GM21367 (cell line): Measurements from ENCODE around the gene SLC7A14.

Source experiments
- ATAC-seq: cut with Tn5 transposase; IDR thresholded peaks from one replicate; pipeline ENCODE4 v1.9.1; 2021; ENCODE audit not compliant: unreplicated experiment

SLC7A14 gene

DNA sequence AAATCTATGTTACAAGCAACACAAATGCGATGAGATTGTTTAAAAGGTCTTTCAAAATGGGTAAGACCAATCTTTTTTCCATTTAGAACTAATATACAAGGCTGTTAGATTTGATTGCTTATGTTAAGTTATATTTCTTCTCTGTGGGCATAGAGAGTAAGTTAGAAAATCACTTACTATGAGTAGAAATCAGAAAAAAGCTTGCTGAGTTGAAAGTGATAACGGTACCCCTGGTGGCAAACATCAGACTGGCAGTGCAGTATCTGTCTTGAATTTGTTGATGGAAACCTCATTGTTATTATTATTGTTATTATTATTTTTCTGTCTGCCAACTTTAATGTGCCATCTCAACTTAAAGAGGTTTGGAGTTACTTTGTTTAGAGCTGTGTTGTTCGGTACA is 154.8 kb downstream of the SLC7A14 start:
- no peak for ATAC-seq

DNA sequence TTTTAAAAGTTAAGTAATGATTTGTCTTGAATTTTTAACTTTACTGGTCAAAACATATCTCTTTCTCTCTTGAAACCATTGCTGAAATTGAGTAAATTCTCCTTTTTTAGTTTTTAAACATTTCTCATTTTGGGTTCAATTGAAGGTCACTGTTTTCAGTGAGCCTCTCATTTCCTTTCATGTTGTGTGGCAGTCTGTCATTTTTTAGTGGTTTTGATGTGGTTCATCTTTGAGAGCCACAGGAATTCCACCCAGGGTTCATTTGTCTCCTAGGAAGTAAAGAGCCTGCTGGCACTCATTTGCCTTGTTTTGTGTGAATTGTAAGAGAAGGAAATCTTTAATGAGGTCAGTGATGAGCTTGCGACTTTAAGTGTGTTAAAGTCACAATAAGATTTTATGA is 156.8 kb downstream of the SLC7A14 start:
- ATAC-seq, result no peak

DNA sequence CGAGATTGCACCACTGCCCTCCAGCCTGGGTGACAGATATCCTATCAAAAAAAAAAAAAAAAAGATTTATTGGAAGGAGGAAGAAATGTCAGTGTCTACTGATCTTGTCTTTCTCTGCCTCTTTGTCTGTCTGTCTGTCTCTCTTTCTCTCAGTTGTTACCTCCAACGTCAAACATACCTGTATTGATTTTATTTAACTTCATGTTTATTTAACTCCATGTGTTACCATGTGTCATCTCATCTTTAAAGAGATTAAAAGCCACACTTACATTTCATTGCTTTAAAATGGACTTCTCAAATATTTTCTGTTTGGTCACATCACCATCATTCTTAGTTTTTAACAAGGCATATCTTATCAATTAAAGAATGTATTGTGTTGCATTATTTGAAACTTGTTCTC is 157.8 kb downstream of the SLC7A14 start:
- ATAC-seq, result no peak

DNA sequence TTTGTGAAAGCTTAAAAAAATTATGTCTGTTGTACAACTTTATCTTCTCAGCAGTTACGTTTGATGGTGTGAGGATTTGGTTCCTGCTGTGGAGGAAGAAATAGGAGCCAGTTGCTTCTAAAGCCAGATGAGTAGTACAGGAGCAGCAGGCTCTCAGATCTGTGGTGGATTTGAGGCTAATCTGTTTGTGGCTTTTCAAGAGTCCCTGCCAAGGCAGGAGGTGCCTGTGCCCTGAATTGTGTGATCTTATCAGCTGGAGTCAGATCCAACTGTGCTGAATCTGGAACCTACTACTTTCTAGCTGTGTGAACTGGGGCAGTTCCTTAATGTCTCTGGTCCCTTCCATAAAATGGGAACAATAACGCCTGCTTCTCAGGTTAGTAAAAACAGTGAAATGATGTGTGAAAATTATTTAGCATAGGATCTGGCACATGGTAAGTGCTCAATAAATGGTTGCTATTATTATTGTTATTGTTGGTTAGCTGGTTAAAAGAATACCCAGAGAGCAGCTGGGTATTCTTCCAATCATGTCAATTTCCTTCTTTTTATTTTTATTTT is 159.6 kb downstream of the SLC7A14 start:
- no peak for ATAC-seq

DNA sequence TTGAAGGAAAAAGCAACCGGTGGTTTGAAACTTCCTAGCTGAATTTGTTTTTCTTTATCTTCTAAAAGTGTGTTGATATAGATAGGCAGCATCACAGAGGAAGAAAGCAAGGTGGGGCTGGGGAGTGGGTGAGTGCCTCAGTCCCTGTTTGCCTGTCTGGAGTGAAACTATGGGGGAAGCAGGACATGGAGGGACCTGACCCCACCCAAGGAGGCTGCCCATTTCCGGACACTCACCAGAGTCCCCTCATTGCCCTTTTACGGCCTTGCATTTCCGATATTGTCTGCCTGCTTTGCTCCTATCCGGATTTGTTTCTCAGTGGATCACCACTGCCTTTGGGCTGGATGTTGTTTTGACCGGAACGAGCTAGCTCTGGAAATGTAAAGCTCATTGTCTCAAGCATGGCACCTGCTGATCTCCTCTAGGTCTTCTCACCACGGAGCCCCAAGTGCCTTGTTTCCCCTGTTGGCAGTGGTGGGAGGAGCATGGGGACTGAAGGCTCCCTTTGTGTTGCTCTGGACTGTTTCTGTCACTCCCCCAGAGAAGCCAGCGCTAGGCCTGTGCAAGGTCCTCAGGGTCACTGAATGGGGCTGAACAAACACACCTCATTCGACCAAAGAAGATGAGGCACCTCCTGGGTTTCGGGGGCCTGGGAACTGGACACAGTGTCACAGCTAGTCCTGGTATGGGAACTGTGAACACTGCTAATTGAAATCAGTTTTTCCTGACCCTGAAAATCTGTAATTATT is 160.2 kb downstream of the SLC7A14 start:
- no peak for ATAC-seq

DNA sequence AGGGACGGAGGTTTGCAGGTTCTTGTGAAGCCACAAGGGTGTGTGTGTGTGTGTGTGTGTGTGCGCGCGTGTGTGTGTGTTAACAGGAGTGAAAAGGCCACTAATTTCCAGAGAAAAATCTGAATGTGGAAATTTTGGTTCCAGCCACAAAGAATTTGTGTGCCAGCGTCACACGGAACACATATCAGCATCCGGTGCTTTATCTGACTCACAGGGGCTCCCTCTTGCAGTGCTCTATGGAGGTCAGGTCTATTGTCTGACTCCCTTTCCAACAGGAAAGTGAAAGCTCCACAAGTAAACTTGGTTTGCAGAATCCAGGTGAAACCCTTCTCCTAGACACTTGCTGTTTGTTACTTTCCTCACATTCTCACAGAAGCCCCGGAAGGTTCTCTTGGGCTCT is 161.0 kb downstream of the SLC7A14 start:
- no peak for ATAC-seq

DNA sequence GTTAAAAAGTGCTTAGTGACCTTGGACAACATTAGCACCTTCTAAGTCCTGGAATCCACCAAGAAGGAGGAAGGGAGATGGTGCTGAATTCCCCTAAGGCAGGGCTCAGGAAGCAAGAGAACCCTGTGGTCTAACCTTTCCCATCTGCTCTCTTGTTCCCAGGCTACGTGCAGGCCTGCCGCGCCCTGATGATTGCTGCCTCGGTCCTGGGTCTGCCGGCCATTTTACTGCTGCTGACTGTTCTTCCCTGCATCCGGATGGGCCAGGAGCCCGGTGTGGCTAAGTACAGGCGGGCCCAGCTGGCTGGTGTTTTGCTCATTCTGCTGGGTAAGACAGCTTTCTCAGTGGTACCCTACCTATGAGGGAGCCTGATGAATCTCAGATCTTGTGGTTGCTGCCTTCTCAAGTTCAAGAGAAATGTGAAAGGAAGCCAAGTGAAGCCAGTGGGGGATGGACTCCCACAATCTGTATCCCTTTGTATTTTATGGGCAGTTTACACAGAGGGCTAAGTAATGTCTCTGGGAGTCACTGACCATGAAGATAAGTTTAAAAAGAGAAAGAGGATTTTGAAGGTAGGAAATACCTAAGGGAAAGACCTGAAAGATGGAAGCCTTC is 162.8 kb downstream of the SLC7A14 start:
- ATAC-seq, result no peak

DNA sequence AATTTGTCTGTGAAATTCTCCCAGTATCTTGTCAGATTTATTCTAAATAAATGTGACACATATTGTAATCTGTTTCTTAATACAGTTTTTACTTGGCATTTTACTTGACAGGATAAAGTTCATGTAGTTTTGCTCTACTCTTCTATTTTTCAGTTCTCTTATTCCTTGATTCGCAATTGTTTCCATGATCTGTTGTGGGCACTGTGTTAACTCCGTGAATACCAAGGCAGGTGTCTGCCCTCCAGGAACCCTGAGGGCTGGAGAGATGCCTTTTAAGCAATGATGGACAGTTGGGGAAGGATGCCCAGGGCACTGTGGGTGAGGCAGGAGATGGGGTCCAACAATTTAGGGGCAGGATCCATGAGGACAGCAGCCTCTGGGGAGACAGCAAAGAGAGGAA is 164.1 kb downstream of the SLC7A14 start:
- no peak for ATAC-seq

DNA sequence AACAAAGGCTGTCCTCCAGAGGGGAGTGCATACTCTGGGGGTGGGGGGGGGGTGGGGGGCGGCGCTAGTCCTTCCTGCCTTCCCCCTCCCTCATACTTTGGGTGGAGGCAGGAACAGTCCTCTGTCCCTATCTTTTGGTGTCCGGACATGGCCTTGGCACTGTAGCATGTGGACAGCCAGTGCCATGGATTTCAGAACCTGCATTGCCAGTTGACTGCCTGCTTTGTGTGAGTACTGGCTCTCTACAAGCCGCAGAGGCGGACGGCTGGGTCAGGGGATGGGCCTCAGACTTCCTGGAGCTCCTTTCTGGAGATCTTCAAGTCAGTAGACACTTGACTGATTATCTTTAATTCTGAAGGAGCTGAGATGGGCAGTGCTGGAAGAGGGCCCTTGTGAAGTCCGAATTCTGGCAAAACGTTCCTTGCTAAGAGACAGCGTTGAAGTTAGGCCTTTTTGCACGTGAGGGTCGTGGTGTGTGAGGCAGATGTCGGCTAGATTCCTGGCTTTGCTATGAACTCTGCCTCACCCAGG is 164.7 kb downstream of the SLC7A14 start:
- no peak for ATAC-seq

DNA sequence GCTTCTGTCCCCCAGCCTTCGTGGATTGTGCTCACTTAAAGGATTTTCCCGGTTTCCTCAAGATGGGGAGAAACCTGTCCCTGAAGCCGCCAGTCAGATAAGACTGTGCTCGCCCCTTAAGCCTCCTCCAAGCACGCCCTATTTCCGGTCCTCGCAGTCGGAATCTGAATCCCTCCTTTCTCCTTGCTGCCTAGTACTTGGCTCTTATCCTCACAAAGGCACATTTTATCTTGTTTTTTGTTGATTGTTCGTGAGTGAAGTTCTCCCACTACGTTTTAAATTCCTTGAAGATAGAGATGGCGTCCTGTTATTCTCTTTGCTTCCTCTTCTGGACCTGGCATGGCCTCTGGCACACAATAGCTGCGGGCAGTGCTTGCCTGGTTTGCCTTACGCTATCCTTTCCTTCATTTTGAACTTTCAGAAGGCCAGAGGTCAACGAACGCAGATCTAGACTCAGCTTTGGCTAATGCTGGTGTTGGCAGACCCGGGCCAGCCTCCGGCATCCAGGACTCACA is 165.5 kb downstream of the SLC7A14 start:
- no peak for ATAC-seq

DNA sequence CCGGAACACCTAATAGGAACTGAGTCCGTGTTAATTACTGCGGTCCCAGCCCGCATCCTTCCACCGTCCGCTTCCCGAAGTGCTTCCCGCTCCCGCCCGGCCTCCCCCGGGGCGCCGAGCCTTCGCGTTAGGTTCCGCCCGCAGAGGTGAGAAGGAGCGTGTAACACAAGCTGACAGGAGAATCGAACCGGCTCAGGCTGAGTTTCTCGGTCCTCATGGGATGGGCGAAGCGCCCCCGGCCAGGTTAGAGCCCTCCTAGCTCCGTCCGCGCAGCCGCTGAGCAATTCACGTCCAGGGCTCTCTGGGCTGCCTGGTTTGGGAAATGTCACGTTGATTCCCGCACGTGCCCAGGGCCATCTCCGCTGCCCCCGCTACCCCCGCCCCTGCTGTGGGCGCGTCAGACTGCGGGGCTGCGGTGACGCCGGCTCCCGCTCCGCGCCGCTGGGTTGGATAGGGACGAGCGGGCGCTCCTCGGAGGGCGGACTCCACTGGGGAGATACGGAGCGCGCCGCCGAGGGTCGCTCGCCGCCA is 166.3 kb downstream of the SLC7A14 start:
- ATAC-seq, result no peak

DNA sequence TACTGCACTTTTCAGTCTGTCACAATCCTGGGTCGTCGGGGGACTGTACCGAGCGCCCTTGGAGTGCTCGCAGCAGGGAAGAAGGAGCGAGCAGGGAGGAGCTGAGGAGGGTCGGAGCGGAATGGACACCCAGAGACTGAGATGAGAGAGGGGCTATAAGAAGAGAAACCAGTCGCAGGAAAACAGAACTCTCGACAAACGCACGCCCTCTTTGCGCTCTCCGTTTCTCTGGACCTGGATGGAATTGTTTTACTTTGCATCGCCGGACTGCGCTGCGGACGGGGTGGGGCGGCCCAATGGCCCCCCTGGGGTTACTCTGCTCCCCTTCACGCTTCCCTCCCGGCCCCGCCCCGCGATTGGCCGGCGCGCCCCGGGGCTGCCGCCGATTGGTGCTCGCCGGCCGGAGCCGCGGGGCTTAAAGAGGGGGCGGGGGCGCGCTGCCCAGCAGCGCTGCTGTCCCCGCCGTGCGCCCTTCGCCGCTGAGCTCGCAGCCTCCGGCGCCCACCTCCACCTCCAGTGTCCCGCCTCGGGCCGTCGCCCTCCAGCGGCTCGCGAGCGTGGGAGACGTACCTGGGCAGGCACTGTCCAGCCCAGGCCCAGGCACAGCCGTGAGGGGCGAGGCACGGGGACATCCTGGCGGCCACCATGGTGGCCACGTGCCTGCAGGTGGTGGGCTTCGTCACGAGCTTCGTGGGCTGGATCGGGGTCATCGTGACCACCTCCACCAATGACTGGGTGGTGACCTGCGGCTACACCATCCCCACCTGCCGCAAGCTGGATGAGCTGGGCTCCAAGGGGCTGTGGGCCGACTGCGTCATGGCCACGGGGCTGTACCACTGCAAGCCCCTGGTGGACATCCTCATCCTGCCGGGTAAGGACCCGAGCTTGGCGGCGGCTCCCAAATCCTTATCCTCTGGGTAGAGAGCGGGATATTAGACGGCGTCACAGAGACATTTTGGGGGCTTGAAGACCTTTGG is 167.2 kb downstream of the SLC7A14 start, which contains the start of gene CLDN11:
Gene CLDN11, plus strand, starts transcription at position 447 of the 977 bp plus-strand sequence. Its CDS starts 199 bp downstream, at position 646.
- ATAC-seq, result no peak

DNA sequence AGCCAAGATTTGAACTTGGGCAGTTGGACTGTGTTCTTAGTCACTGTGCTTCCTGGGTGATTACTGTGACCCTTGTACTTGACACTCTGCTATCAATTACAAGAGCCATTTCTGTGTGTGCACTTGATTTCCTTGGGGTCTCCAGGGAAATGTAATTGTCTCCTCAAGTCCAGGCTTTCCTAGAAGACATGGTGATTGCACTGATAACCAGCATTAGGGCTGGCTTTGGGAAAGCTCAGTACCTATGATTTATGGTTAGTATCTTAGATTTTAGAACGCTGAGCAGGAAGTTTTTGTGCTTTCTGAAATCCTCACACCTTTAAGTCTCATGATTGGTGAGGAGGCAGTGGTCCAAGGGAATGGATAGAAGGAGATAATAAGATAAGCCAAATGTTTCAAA is 168.8 kb downstream of the SLC7A14 start:
- ATAC-seq, result no peak

DNA sequence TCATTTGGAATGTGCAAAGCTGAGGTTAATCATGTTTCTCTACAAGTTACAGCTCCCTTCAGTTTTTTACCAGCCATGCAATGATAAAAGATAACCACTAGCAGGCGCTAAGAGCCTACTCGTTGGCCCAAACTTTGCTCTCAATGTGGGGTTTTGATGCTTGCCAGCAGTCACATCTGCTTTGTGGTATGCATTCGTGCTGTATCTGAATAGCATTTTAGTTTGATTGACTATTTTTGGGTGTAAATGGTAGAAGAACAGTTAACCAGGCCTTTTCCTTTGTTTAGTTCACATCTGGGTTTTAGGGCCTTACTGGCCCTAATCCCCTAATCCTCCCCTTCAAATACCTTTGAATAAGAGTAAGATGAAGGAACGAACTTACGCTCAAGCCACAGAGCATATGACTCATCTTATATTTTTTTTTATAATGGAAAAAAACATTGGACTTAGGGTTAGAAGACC is 171.6 kb downstream of the SLC7A14 start:
- peak; percentile 56 for ATAC-seq

DNA sequence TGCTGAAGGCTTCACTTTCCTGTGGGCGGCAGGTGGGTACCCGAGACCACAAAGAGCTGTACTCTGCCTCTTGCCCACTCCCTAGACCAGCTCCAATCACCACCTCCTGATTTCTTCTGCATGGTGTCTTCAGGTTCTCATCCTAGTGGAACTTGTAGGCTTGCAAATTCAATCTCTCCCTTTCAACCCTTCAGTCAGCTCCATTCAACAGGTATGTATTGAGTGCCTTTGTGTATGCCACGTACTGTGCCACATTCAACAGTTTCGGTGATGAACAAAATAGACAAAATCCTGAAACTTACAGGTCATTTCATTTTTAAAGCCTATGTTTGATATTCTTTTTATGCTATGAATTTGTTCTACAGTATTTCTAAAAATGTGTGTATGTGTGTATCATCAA is 172.6 kb downstream of the SLC7A14 start:
- no peak for ATAC-seq

DNA sequence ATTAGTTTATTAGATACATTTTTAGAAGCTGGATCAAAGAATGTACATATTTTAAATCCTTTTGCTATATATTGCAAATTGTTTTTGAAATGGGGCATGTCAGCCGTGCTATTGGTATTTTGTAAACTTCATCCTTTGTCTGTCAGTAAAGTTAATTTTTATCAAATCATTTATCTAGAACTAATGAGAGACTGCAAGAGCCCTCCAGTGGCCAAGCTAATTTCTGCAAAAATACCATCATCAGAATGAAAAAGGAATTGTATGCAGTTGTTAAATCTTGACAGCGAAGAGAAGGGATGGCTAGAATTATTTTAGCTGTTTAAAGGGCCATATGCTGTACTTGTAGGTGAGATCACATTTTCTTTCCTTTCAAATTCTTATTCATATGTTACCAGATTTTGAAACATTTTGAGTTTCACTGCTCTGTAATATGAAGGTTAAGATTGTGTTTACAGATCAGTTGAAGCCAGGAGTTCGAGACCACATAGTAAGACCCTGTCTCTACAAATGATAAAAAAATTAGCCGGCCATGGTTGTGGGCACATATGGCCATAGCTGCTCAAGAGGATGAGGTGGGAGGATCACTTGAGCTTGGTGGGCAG is 175.3 kb downstream of the SLC7A14 start:
- no peak for ATAC-seq
